ENCODE data around the gene RAPSN. TPM values are rescaled to one million over a fixed set of nuclear protein-coding genes. Genes with fewer than 3 reads are reported as not detected.

The RAPSN gene
- total RNA-seq, 4 donors from 2014 or later = 0.67 TPM; not detected in 3

- DNase-seq = peak; percentile 64 to 77
- Histone ChIP-seq H3K27ac (peak overlapping the region; percentile 55 to 69 (median 67)), H3K9me3 (no peaks in the 10 kb centered on the region), H3K36me3 (no peaks in the 10 kb centered on the region), H3K4me1 (peaks cover 21% of the 10 kb centered on the region in 2 donors), H3K27me3 (no peaks in the 10 kb centered on the region), H3K4me3 (replicated peaks in 1 of 3) (no peak overlapping the region)
- TF ChIP-seq CTCF (IDR thresholded peaks at IDR 0.05) (no peak), POLR2A (IDR thresholded peaks at IDR 0.05) (no peak)
- 63 to 71% methylated on average over 7 of the region's 7 CpGs for WGBS, 2 donors
- intact Hi-C loops (cut with DNase I) = no loop called here
Measured at GRCh38 chr11:47434011-47434786, 14.7 kb downstream of the RAPSN start.

- Histone ChIP-seq H3K4me3 (replicated peaks in 1 of 3) (no peak overlapping the region), H3K36me3 (no peaks in the 10 kb centered on the region), H3K27ac (no peak overlapping the region), H3K4me1 (peaks cover 20 to 21% of the 10 kb centered on the region in 2 donors), H3K27me3 (no peaks in the 10 kb centered on the region), H3K9me3 (no peaks in the 10 kb centered on the region)
- intact Hi-C loops (cut with DNase I) = no loop called here
- TF ChIP-seq CTCF (IDR thresholded peaks at IDR 0.05) (no peak), POLR2A (IDR thresholded peaks at IDR 0.05) (no peak)
- WGBS, 2 donors = 86 to 89% methylated on average over 3 of the region's 3 CpGs
- no peak for DNase-seq
Measured at GRCh38 chr11:47433157-47433556, 15.8 kb downstream of the RAPSN start.

DNA sequence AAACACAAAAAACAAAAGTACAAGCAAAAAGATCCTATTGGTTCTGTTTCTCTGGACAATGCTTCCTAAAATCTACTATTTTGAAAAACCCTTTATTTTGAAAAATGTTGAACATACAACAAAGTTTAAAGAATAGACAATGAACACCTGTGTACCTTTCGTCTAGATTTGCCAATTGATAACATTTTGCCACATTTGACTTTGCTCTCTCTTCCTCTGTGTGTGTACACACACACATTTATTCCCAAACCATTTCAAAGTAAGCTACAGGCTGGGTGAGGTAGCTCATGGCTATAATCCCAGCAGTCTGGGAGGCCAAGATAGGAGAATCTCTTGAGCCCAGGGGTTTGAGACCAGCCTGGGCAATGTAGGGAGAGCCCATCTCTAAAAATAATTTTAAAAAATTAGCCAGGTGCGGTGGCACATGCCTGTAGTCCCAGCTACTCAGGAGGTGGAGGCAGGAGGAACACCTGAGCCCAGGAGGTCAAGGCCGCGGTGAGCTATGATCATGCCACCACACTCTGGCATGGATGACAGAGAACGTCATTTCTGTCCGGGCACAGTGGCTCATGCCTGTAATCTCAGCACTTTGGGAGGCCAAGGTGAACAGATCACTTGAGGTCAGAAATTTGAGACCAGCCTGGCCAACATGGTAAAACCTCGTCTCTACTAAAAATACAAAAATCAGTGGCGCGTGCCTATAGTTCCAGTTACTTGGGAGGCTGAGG lies 17.4 kb downstream of the RAPSN start:
- no peak for DNase-seq
- 78 to 83% methylated on average over 9 of the region's 9 CpGs for WGBS, 2 donors
- Histone ChIP-seq H3K4me3 (replicated peaks in 1 of 3) (no peak overlapping the region), H3K36me3 (no peaks in the 10 kb centered on the region), H3K4me1 (peaks cover 10 to 13% of the 10 kb centered on the region in 2 donors), H3K27ac (no peak overlapping the region), H3K9me3 (no peaks in the 10 kb centered on the region), H3K27me3 (no peaks in the 10 kb centered on the region)
- TF ChIP-seq POLR2A (IDR thresholded peaks at IDR 0.05) (no peak), CTCF (IDR thresholded peaks at IDR 0.05) (no peak)
- intact Hi-C loops (cut with DNase I) = no loop called here

DNA sequence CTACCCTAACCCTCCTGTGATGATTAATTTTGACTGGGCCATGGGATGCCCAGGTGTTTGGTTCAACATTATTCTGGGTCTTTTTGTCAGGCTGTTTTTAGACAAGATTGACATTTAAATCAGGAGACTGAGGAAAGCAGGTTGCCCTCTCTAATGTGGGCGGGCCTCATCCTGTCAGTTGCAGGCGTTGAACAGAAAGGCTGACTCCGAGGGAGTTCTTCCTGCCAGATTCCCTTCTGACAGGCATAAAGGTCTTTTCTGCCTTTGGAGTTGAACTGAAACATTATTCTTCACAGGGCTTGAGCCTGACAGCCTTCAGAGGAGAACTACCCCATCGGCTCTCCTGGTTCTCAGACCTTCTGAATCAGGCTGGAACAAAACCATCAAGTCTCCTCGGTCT lies 18.4 kb downstream of the RAPSN start:
- Histone ChIP-seq H3K4me3 (replicated peaks in 1 of 3) (no peak overlapping the region), H3K4me1 (peaks cover 11 to 13% of the 10 kb centered on the region in 2 donors), H3K36me3 (no peaks in the 10 kb centered on the region), H3K27me3 (no peaks in the 10 kb centered on the region), H3K27ac (no peak overlapping the region), H3K9me3 (no peaks in the 10 kb centered on the region)
- 78 to 79% methylated on average over 5 of the region's 5 CpGs for WGBS, 2 donors
- no peak for TF ChIP-seq POLR2A (IDR thresholded peaks at IDR 0.05)
- TF ChIP-seq CTCF (IDR thresholded peaks at IDR 0.05) = no peak
- intact Hi-C loops (cut with DNase I) = no loop called here
- DNase-seq = no peak
